Keratinocyte (primary cell): Measurements from ENCODE around the gene LRRC51.

Experiments
- EZH2 ChIP-seq: IDR thresholded peaks from one replicate; pipeline ENCODE4 v1.6.1; 2012; ENCODE audit warnings: inconsistent platforms, mild to moderate bottlenecking, low read length, moderate library complexity
- TF ChIP-seq, protein P1 (sequence below), 3 experiments: IDR thresholded peaks in 1 of 3; conservative IDR thresholded peaks in 1 of 3; optimal IDR thresholded peaks in 1 of 3; 2 replicates in 2 of 3; 3 replicates in 1 of 3; pipeline versions ENCODE3 to v1.5.1; 2011; ENCODE audit warnings: low read length in 3 of 3, mild to moderate bottlenecking in 3 of 3, moderate library complexity in 2 of 3, control low read depth in 1 of 3, inconsistent platforms in 1 of 3; ENCODE audit not compliant: insufficient read depth in 2 of 3; ENCODE audit errors: extremely low read depth in 1 of 3

DNA sequence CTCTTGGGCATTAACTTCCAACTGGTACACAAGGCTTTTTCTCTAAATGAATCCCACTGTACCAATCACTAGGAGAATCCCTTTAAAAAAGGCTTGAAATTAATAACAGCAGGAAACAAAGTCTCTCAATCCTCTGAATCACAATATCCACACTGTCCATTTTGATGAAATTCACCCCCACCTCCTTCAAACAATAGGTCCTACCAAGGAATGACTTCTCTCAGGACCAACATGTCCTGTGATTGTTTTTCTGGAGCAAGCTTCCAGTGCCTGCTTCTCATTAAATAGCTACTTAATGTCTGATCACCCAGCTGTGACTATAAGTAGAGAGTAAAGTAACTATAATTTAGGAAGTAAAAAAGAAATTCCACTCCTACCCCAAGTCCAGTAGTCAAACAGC lies 13.4 kb upstream of the LRRC51 start:
- TF ChIP-seq, protein P1, sequence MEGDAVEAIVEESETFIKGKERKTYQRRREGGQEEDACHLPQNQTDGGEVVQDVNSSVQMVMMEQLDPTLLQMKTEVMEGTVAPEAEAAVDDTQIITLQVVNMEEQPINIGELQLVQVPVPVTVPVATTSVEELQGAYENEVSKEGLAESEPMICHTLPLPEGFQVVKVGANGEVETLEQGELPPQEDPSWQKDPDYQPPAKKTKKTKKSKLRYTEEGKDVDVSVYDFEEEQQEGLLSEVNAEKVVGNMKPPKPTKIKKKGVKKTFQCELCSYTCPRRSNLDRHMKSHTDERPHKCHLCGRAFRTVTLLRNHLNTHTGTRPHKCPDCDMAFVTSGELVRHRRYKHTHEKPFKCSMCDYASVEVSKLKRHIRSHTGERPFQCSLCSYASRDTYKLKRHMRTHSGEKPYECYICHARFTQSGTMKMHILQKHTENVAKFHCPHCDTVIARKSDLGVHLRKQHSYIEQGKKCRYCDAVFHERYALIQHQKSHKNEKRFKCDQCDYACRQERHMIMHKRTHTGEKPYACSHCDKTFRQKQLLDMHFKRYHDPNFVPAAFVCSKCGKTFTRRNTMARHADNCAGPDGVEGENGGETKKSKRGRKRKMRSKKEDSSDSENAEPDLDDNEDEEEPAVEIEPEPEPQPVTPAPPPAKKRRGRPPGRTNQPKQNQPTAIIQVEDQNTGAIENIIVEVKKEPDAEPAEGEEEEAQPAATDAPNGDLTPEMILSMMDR (optimal IDR thresholded peaks at IDR 0.05 in 1 of 3, IDR thresholded peaks at IDR 0.05 in 1 of 3, conservative IDR thresholded peaks at IDR 0.05 in 1 of 3; ENCODE audit: extremely low read depth in 1 of 3, insufficient read depth in 2 of 3, low read length in 3 of 3), result no peak
- no peak for TF ChIP-seq EZH2
